MCF 10A (cell line): ENCODE data around the gene LMF1. TPM values are rescaled to one million over a fixed set of nuclear protein-coding genes. Genes with fewer than 3 reads are reported as not detected.

Experiments
- BruUV-seq: library from RNA; stranded (reverse); fragments of 400-500 nt; replicated peaks from 2 replicates; lab custom pipeline; 2021; lab: Mats Ljungman, UMichigan
- CTCF ChIA-PET: fragments of 300-600 bp; sonication (Branson Sonifier 250); formaldehyde crosslinking; extraction: SDS; loops from one replicate; lab custom pipeline; 2021; ENCODE audit warnings: antibody characterized with exemption, inconsistent platforms; lab: Yijun Ruan, JAX
- POLR2A ChIA-PET: fragments of 300-600, 350-650 bp; sonication (Branson Sonifier 250); formaldehyde crosslinking; extraction: SDS; loops from one replicate; lab custom pipeline; 2020; ENCODE audit warnings: antibody characterized with exemption, inconsistent platforms; lab: Yijun Ruan, JAX
- DNase-seq: peaks from one replicate; pipeline ENCODE4 v3.0.0-alpha.2; 2018; ENCODE audit not compliant: unreplicated experiment
- H3K27ac Mint-ChIP-seq: one replicate; pipeline ENCODE4 v1.8.0; 2022; ENCODE audit warnings: mild to moderate bottlenecking, low read depth, mixed read lengths; ENCODE audit not compliant: unreplicated experiment
- H3K27me3 Mint-ChIP-seq: one replicate; pipeline ENCODE4 v1.8.0; 2022; ENCODE audit warnings: mixed read lengths; ENCODE audit not compliant: insufficient read depth, unreplicated experiment
- H3K36me3 Mint-ChIP-seq: one replicate; pipeline ENCODE4 v1.8.0; 2022; ENCODE audit warnings: mild to moderate bottlenecking, moderate library complexity, mixed read lengths; ENCODE audit not compliant: insufficient read depth, unreplicated experiment
- H3K4me1 Mint-ChIP-seq: one replicate; pipeline ENCODE4 v1.8.0; 2022; ENCODE audit warnings: mixed read lengths; ENCODE audit not compliant: insufficient read depth, unreplicated experiment
- H3K4me3 Mint-ChIP-seq: one replicate; pipeline ENCODE4 v1.8.0; 2022; ENCODE audit warnings: mild to moderate bottlenecking, moderate library complexity, mixed read lengths; ENCODE audit not compliant: unreplicated experiment
- H3K9me3 Mint-ChIP-seq: one replicate; pipeline ENCODE4 v1.8.0; 2022; ENCODE audit warnings: mixed read lengths; ENCODE audit not compliant: unreplicated experiment
- intact Hi-C: fragments of 100-400 bp; cut with micrococcal nuclease; formaldehyde crosslinking; loops from 2 replicates; pipeline ENCODE4 v1.14.1; 2022
- total RNA-seq: library from RNA; stranded (reverse); gene quantifications from 2 replicates; pipeline ENCODE4 v1.2.3, GENCODE V29; 2022
- TF ChIP-seq, protein P1 (sequence below): fragments of 200-600 bp; IDR thresholded peaks from one replicate; pipeline ENCODE4 v1.8.0; 2022; ENCODE audit warnings: antibody characterized with exemption, mild to moderate bottlenecking; ENCODE audit not compliant: unreplicated experiment

Gene LMF1
- total RNA-seq, 1 experiment from 2014 or later: 9.9 TPM

- POLR2A ChIA-PET: no interaction called here
- BruUV-seq: no TSS peak
- Mint-ChIP-seq H3K9me3 (no peaks in the 10 kb centered on the region), H3K4me1 (no peaks in the 10 kb centered on the region), H3K27me3 (peaks cover 56% of the 10 kb centered on the region), H3K4me3 (no peak overlapping the region), H3K27ac (no peak overlapping the region), H3K36me3 (peaks cover 6% of the 10 kb centered on the region)
- no peak for DNase-seq
- intact Hi-C loops: no loop called here
- CTCF ChIA-PET: no interaction called here
- TF ChIP-seq, protein P1, sequence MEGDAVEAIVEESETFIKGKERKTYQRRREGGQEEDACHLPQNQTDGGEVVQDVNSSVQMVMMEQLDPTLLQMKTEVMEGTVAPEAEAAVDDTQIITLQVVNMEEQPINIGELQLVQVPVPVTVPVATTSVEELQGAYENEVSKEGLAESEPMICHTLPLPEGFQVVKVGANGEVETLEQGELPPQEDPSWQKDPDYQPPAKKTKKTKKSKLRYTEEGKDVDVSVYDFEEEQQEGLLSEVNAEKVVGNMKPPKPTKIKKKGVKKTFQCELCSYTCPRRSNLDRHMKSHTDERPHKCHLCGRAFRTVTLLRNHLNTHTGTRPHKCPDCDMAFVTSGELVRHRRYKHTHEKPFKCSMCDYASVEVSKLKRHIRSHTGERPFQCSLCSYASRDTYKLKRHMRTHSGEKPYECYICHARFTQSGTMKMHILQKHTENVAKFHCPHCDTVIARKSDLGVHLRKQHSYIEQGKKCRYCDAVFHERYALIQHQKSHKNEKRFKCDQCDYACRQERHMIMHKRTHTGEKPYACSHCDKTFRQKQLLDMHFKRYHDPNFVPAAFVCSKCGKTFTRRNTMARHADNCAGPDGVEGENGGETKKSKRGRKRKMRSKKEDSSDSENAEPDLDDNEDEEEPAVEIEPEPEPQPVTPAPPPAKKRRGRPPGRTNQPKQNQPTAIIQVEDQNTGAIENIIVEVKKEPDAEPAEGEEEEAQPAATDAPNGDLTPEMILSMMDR: no peak
Measured at GRCh38 chr16:1010251-1010650, 39.5 kb upstream of the LMF1 start.

DNA sequence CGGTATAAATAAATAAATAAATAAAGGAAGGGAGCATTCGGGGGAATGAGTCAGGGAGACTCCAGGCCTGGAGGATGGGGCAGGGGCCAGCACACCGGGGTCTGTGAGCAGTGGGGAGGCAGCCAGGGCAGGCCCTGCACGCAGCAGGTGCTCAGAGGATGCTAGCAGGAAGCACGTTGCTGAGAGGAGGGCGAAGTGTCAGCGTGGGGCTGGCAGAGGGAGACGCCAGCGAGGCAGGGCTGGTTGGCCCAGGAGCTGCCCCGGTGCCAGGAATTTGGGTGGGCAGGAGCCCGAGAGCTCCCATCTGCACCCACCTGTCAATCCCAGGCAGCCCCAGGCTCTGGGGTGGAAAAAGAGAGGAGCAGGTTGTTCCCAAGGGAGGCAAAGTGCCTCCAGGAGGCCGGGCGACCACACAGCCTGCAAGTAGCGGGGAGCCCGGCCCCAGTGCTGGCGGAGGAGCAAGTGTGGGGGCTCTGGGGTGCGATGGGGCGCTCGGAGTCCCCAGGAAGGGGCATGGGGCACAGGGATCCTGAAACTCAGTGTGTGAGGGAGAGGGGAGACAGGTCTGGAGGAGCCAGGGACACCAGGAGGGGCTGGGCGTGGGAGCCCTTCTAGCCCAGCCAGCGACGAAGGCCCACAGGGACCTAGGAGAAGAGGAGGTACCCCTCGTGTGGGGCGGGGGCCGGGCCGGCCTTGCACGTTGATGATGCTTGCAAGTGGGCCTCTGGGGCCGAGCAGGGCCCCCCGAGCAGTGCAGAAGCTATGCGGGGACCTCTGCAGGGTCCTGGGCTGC lies 38.8 kb upstream of the LMF1 start:
- CTCF ChIA-PET: no interaction called here
- intact Hi-C loops: no loop called here
- Mint-ChIP-seq H3K27ac (no peak overlapping the region), H3K4me3 (no peak overlapping the region), H3K27me3 (peaks cover 60% of the 10 kb centered on the region), H3K4me1 (no peaks in the 10 kb centered on the region), H3K36me3 (peaks cover 6% of the 10 kb centered on the region), H3K9me3 (no peaks in the 10 kb centered on the region)
- POLR2A ChIA-PET: no interaction called here
- TF ChIP-seq, protein P1: no peak
- DNase-seq: no peak
- no TSS peak for BruUV-seq

DNA sequence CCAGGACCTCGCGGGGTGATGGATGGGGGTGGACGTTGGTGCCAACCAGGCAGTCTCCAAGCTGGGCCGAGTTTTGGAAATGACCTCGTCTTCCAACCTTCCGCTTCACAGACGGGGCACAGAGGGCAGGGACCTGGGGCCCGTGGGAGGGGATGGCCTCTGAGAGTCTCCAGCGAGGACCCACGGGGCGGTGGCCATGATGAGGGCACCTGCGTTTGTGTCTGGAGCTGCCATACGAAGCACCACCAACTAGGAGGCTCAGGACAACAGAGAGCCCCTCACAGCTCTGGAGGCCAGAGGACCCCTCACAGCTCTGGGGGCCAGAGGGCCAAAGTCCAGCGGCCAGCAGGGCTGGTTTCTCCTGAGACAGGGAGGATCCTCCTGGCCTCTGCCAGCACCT lies 37.3 kb upstream of the LMF1 start:
- TF ChIP-seq, protein P1: no peak
- BruUV-seq: no TSS peak
- Mint-ChIP-seq H3K4me1 (no peaks in the 10 kb centered on the region), H3K27me3 (peaks cover 60% of the 10 kb centered on the region), H3K9me3 (no peaks in the 10 kb centered on the region), H3K4me3 (no peak overlapping the region), H3K27ac (no peak overlapping the region), H3K36me3 (peaks cover 6% of the 10 kb centered on the region)
- ChIA-PET POLR2A (no interaction called here), CTCF (no interaction called here)
- intact Hi-C loops: no loop called here
- DNase-seq: no peak

DNA sequence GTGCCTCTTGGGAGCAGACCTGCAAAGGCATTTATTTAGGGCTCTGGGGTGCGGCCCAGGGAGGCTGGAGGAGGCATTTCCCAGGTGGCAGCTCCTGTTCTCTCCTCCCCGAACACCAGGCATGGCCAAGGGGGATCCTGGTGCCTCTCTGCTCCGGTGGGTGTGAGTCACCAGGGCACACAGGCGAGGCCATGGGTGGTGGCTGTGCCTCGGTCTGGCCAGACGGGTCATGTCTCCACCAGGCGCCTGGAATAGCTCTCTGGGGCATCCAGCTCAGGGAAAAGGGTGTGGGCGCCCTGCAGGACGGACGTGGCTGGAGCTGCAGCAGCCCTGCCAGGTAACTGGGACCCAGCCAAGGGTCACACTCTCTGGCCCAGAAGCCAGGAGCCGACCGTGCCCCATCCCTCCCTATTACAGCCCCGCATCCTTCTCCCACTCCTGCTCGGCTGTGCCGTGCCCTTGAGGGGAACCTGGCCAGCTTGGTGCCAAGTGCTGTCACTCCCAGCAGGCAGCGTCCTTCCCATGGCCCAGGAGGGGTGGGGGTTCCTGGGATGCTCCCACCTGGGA lies 36.6 kb upstream of the LMF1 start:
- Mint-ChIP-seq H3K36me3 (peaks cover 6% of the 10 kb centered on the region), H3K27me3 (peaks cover 60% of the 10 kb centered on the region), H3K27ac (no peak overlapping the region), H3K4me3 (no peak overlapping the region), H3K4me1 (no peaks in the 10 kb centered on the region), H3K9me3 (no peaks in the 10 kb centered on the region)
- BruUV-seq: no TSS peak
- DNase-seq: no peak
- ChIA-PET CTCF (no interaction called here), POLR2A (interaction anchor here (0.6 kb wide), 1 partner anchor 10 kb away, joined by 3 read pairs; no protein-coding TSS in a partner anchor)
- TF ChIP-seq, protein P1: no peak
- intact Hi-C loops: no loop called here
